GM21619 (cell line): ENCODE data around the gene CNOT10.
"Not testable (repeated sequence)": the region's sequence is repeated elsewhere in the genome, so short reads cannot be mapped to it uniquely, and the experiment has no call there.

Source experiments
- ATAC-seq: cut with Tn5 transposase; IDR thresholded peaks from one replicate; pipeline ENCODE4 v1.9.1; 2021; ENCODE audit not compliant: unreplicated experiment

The CNOT10 gene

GRCh38 chr3:32691847-32692246 lies 6.9 kb downstream of the CNOT10 start:
- ATAC-seq, result no peak

- no peak for ATAC-seq
Observed at GRCh38 chr3:32696523-32696922, 11.5 kb downstream of the CNOT10 start.

- ATAC-seq, result no peak
Observed at GRCh38 chr3:32698506-32698905, 13.5 kb downstream of the CNOT10 start.

- ATAC-seq, result no peak
Observed at GRCh38 chr3:32699429-32699828, 14.4 kb downstream of the CNOT10 start.

GRCh38 chr3:32700244-32700643 lies 15.3 kb downstream of the CNOT10 start:
- no peak for ATAC-seq

GRCh38 chr3:32703491-32703972 lies 18.5 kb downstream of the CNOT10 start:
- no peak for ATAC-seq

GRCh38 chr3:32705232-32705631 lies 20.2 kb downstream of the CNOT10 start:
- no peak for ATAC-seq

GRCh38 chr3:32706348-32707025 lies 21.5 kb downstream of the CNOT10 start:
- ATAC-seq, result no peak

- ATAC-seq, result no peak
Observed at GRCh38 chr3:32707026-32707370, 22.0 kb downstream of the CNOT10 start.

GRCh38 chr3:32708672-32709283 lies 23.8 kb downstream of the CNOT10 start:
- ATAC-seq, result no peak

GRCh38 chr3:32709346-32709745 lies 24.4 kb downstream of the CNOT10 start:
- ATAC-seq, result no peak

GRCh38 chr3:32712506-32713055 lies 27.6 kb downstream of the CNOT10 start:
- ATAC-seq, result no peak

GRCh38 chr3:32713181-32713580 lies 28.2 kb downstream of the CNOT10 start:
- ATAC-seq, result no peak

- no peak for ATAC-seq
Observed at GRCh38 chr3:32719335-32719734, 34.3 kb downstream of the CNOT10 start.

GRCh38 chr3:32719931-32720330 lies 34.9 kb downstream of the CNOT10 start:
- no peak for ATAC-seq

- ATAC-seq, result no peak
Observed at GRCh38 chr3:32725721-32726120, 40.7 kb downstream of the CNOT10 start.

GRCh38 chr3:32733631-32734229 lies 48.7 kb downstream of the CNOT10 start:
- ATAC-seq, result no peak

GRCh38 chr3:32734756-32735155 lies 49.8 kb downstream of the CNOT10 start:
- ATAC-seq, result no peak

- ATAC-seq, result not testable (repeated sequence)
Observed at GRCh38 chr3:32743470-32743869, 58.5 kb downstream of the CNOT10 start.

GRCh38 chr3:32743934-32744333 lies 58.9 kb downstream of the CNOT10 start:
- ATAC-seq, result no peak

- ATAC-seq, result no peak
Observed at GRCh38 chr3:32751377-32751776, 66.4 kb downstream of the CNOT10 start.

- no peak for ATAC-seq
Observed at GRCh38 chr3:32755761-32756160, 70.8 kb downstream of the CNOT10 start.
